LNCAP (cell line): ENCODE results near the gene GRAMD1B.

Experiments
- TF ChIP-seq, protein P1 (sequence below): fragments of 450-650 bp; IDR thresholded peaks from 2 replicates; pipeline ENCODE4 v1.5.1; 2017; ENCODE audit warnings: mild to moderate bottlenecking

Gene GRAMD1B

DNA sequence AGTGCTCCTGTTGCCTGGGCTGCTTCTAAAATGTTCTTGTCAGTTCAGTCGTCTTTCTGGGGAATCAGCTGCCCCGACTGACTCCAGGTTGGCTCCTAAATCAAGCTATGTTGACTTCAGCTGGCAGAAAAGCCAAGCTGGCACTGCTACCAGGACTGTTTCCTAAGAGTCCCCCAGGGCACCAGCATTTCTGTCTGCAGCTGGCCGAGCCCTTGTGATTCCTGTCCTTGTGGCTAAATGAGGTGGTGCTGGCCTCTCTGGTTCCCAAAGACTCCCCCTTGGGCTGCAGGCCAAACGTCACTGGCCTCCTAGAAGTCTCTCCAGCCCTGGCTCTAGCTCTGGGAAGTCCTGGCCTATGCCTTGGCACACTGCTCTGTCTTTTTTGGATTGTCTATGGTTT is 31.1 kb downstream of the GRAMD1B start:
- TF ChIP-seq, protein P1, sequence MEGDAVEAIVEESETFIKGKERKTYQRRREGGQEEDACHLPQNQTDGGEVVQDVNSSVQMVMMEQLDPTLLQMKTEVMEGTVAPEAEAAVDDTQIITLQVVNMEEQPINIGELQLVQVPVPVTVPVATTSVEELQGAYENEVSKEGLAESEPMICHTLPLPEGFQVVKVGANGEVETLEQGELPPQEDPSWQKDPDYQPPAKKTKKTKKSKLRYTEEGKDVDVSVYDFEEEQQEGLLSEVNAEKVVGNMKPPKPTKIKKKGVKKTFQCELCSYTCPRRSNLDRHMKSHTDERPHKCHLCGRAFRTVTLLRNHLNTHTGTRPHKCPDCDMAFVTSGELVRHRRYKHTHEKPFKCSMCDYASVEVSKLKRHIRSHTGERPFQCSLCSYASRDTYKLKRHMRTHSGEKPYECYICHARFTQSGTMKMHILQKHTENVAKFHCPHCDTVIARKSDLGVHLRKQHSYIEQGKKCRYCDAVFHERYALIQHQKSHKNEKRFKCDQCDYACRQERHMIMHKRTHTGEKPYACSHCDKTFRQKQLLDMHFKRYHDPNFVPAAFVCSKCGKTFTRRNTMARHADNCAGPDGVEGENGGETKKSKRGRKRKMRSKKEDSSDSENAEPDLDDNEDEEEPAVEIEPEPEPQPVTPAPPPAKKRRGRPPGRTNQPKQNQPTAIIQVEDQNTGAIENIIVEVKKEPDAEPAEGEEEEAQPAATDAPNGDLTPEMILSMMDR = no peak

- TF ChIP-seq, protein P1 = no peak
Measured at GRCh38 chr11:123469089-123469488, 39.0 kb downstream of the GRAMD1B start.

DNA sequence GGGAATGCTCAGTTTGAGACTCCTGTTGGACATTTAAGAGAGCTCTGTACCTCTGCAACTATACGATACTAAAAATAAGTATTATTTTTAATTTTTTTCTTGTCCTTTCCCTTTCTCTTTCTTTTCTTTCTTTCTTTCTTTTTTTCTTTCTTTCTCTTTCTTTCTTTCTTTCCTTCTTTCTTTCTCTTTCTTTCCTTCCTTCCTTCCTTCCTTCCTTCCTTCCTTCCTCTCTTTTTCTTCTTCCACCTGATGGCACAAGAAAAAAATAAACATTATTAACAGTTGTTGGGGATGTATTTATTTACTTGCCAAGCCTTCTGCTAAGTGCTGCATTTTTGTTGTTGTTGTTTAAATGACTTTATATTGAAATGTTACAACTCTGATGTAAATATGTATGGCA is 39.5 kb downstream of the GRAMD1B start:
- TF ChIP-seq, protein P1 = no peak

GRCh38 chr11:123470842-123471241 is 40.8 kb downstream of the GRAMD1B start:
- TF ChIP-seq, protein P1 = no peak

- TF ChIP-seq, protein P1 = no peak
Measured at GRCh38 chr11:123472236-123472935, 42.3 kb downstream of the GRAMD1B start.

- TF ChIP-seq, protein P1 = no peak
Measured at GRCh38 chr11:123473941-123474677, 44.0 kb downstream of the GRAMD1B start.

- TF ChIP-seq, protein P1 = no peak
Measured at GRCh38 chr11:123474994-123475393, 44.9 kb downstream of the GRAMD1B start.
